HCT116 (cell line): Measurements from ENCODE around the gene HIGD1C. TPM values are rescaled to one million over a fixed set of nuclear protein-coding genes. Genes with fewer than 3 reads are reported as not detected.

Experiments
- ATAC-seq: fragments of 200-7000 bp; cut with Tn5 transposase; 2 replicates; pipeline ENCODE4 v1.9.1; 2020; ENCODE audit warnings: mild to moderate bottlenecking, moderate library complexity
- BruUV-seq: library from RNA; stranded (reverse); fragments of 400-500 nt; replicated peaks from 2 replicates; lab custom pipeline; 2021; lab: Mats Ljungman, UMichigan
- CTCF ChIA-PET: fragments of 300-600 bp; sonication (Branson Sonifier 250); formaldehyde crosslinking; loops from one replicate; lab custom pipeline; 2021; ENCODE audit warnings: antibody characterized with exemption; lab: Charles Lee
- POLR2A ChIA-PET: fragments of 300-600, 350-600 bp; sonication (Branson Sonifier 250); formaldehyde crosslinking; loops from one replicate; lab custom pipeline; 2021; ENCODE audit warnings: antibody characterized with exemption; lab: Charles Lee
- RAD21 ChIA-PET, 2 experiments: fragments of 300-600 bp; sonication (Branson Sonifier 250); formaldehyde crosslinking; loops; one replicate each; lab custom pipeline; 2023; ENCODE audit warnings: low total read pairs in 2 of 2; ENCODE audit not compliant: uncharacterized antibody in 2 of 2, unreplicated experiment in 2 of 2, low non-redundant PET in 1 of 2; lab: Charles Lee
- DNase-seq: peaks from one replicate; pipeline ENCODE4 v3.0.0-alpha.2; 2010; ENCODE audit warnings: low read depth, low spot score
- H2AFZ ChIP-seq: fragments of 200-600 bp; shearing (Covaris generic), sonication (generic); 2 replicates; pipeline ENCODE4 v1.6.1; 2017; ENCODE audit warnings: low read depth, mixed run types, mixed read lengths, antibody characterized with exemption, low read length; ENCODE audit not compliant: poor library complexity, severe bottlenecking
- H3K27ac ChIP-seq: 2 replicates; pipeline ENCODE4 v1.5.1; 2012; ENCODE audit warnings: low read depth, low read length
- H3K27me3 ChIP-seq: fragments of 200-600 bp; sonication (generic); 2 replicates; pipeline ENCODE4 v1.6.1; 2016; ENCODE audit warnings: mixed run types, low read length, mixed read lengths; ENCODE audit not compliant: insufficient read depth
- H3K36me3 ChIP-seq, 2 experiments: fragments of 200-500 bp in 1 of 2; fragments of 200-600 bp in 1 of 2; sonication (Bioruptor generic) in 1 of 2; sonication (generic) in 1 of 2; 2 replicates each; pipeline versions ENCODE4 v1.5.1 to v1.6.1; 2014 to 2016; ENCODE audit warnings: low read length in 2 of 2, inconsistent platforms in 1 of 2, mixed read lengths in 1 of 2, mixed run types in 1 of 2; ENCODE audit not compliant: insufficient read depth in 2 of 2, control insufficient read depth in 1 of 2
- H3K4me1 ChIP-seq, 2 experiments: fragments of 200-600 bp in 1 of 2; sonication (generic) in 1 of 2; 2 replicates each; pipeline versions ENCODE4 v1.5.1 to v1.6.1; 2012 to 2017; ENCODE audit warnings: low read length in 2 of 2, inconsistent platforms in 1 of 2, mild to moderate bottlenecking in 1 of 2, mixed read lengths in 1 of 2, mixed run types in 1 of 2, moderate library complexity in 1 of 2; ENCODE audit not compliant: insufficient read depth in 2 of 2, control insufficient read depth in 1 of 2
- H3K4me2 ChIP-seq: fragments of 200-600 bp; sonication (generic); 2 replicates; pipeline ENCODE4 v1.6.1; 2017; ENCODE audit warnings: mixed run types, low read length, mixed read lengths
- H3K4me3 ChIP-seq, 2 experiments: fragments of 200-600 bp in 1 of 2; sonication (generic) in 1 of 2; replicated peaks in 1 of 2; 2 replicates each; pipeline ENCODE4 v1.5.1; 2011 to 2016; ENCODE audit warnings: low read length in 2 of 2, control low read depth in 1 of 2, low read depth in 1 of 2, mild to moderate bottlenecking in 1 of 2, mixed read lengths in 1 of 2, mixed run types in 1 of 2
- H3K79me2 ChIP-seq: fragments of 200-600 bp; sonication (generic); 2 replicates; pipeline ENCODE4 v1.6.1; 2017; ENCODE audit warnings: mild to moderate bottlenecking, mixed run types, low read length, moderate library complexity, mixed read lengths; ENCODE audit not compliant: insufficient read depth
- H3K9ac ChIP-seq: fragments of 200-600 bp; sonication (generic); 2 replicates; pipeline ENCODE4 v1.6.1; 2016; ENCODE audit warnings: low read length, mixed read lengths
- H3K9me2 ChIP-seq: fragments of 200-600 bp; sonication (generic), shearing (Covaris generic); 2 replicates; pipeline ENCODE4 v1.6.1; 2017; ENCODE audit warnings: mixed run types, mild to moderate bottlenecking, moderate library complexity; ENCODE audit not compliant: insufficient read depth
- H3K9me3 ChIP-seq, 2 experiments: fragments of 200-500 bp in 1 of 2; fragments of 200-600 bp in 1 of 2; sonication (Bioruptor generic) in 1 of 2; sonication (generic) in 1 of 2; 2 replicates each; pipeline ENCODE4 v1.6.1; 2014 to 2017; ENCODE audit warnings: low read length in 2 of 2, mixed read lengths in 2 of 2, inconsistent platforms in 1 of 2, low read depth in 1 of 2, mild to moderate bottlenecking in 1 of 2, mixed run types in 1 of 2, moderate library complexity in 1 of 2; ENCODE audit not compliant: control insufficient read depth in 1 of 2, insufficient read depth in 1 of 2
- H4K20me1 ChIP-seq: fragments of 200-600 bp; sonication (generic), shearing (Covaris generic); 2 replicates; pipeline ENCODE4 v1.6.1; 2017; ENCODE audit warnings: mixed run types, mild to moderate bottlenecking, moderate library complexity; ENCODE audit not compliant: insufficient read depth
- ATF3 ChIP-seq: IDR thresholded peaks from 2 replicates; pipeline ENCODE4 v1.6.1; 2012
- CEBPB ChIP-seq: IDR thresholded peaks from 2 replicates; pipeline ENCODE4 v1.6.1; 2012; ENCODE audit warnings: low read depth
- EGR1 ChIP-seq: IDR thresholded peaks from 2 replicates; pipeline ENCODE4 v1.6.1; 2012; ENCODE audit warnings: low read depth
- POLR2A ChIP-seq: IDR thresholded peaks from 2 replicates; pipeline ENCODE4 v1.7.0; 2011; ENCODE audit warnings: borderline replicate concordance; ENCODE audit not compliant: insufficient read depth, insufficient read length; ENCODE audit errors: extremely low read depth
- YY1 ChIP-seq: IDR thresholded peaks from 2 replicates; pipeline ENCODE4 v1.6.1; 2011; ENCODE audit warnings: low read length, low read depth, moderate library complexity, mild to moderate bottlenecking; ENCODE audit not compliant: insufficient replicate concordance; ENCODE audit errors: extremely low read depth
- intact Hi-C: fragments of 100-400 bp; cut with micrococcal nuclease; formaldehyde crosslinking; loops from 2 replicates; pipeline ENCODE4 v1.10.0; 2022
- total RNA-seq: library from RNA; stranded (reverse); gene quantifications from one replicate; pipeline ENCODE4 v1.2.1, GENCODE V29; 2021; ENCODE audit not compliant: unreplicated experiment
- TF ChIP-seq, protein P1 (sequence below): IDR thresholded peaks from 2 replicates; pipeline ENCODE4 v1.6.1; 2011; ENCODE audit warnings: mild to moderate bottlenecking, low read length, moderate library complexity; ENCODE audit not compliant: insufficient replicate concordance; ENCODE audit errors: extremely low read depth

Gene HIGD1C
- total RNA-seq, 1 experiment from 2014 or later, result not detected

- H3K79me2 ChIP-seq, result peaks cover 5% of the 10 kb centered on the region; the same call in 1 of the 2 replicates
- no peak overlapping the region for H3K4me3 ChIP-seq
- BruUV-seq, result no TSS peak
- RAD21 ChIA-PET, result no interaction called here
- H3K9me2 ChIP-seq, result no peaks in the 10 kb centered on the region
- no peak overlapping the region for H2AFZ ChIP-seq
- H3K4me1 ChIP-seq, result peaks cover 18 to 20% of the 10 kb centered on the region in 2 experiments
- CTCF ChIA-PET, result interaction anchor here (1.1 kb wide), 1 partner anchor 241 kb away, joined by 3 read pairs; no protein-coding TSS in a partner anchor
- intact Hi-C loops, result no loop called here
- no peaks in the 10 kb centered on the region for H3K9me3 ChIP-seq
- TF ChIP-seq ATF3 (no peak), CEBPB (no peak), EGR1 (no peak), POLR2A (no peak), YY1 (no peak)
- TF ChIP-seq, protein P1, sequence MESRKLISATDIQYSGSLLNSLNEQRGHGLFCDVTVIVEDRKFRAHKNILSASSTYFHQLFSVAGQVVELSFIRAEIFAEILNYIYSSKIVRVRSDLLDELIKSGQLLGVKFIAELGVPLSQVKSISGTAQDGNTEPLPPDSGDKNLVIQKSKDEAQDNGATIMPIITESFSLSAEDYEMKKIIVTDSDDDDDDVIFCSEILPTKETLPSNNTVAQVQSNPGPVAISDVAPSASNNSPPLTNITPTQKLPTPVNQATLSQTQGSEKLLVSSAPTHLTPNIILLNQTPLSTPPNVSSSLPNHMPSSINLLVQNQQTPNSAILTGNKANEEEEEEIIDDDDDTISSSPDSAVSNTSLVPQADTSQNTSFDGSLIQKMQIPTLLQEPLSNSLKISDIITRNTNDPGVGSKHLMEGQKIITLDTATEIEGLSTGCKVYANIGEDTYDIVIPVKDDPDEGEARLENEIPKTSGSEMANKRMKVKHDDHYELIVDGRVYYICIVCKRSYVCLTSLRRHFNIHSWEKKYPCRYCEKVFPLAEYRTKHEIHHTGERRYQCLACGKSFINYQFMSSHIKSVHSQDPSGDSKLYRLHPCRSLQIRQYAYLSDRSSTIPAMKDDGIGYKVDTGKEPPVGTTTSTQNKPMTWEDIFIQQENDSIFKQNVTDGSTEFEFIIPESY, result no peak
- TF ChIP-seq, all 23 proteins: peak for 0
- Histone ChIP-seq H3K9ac (no peak overlapping the region), H3K36me3 (peaks cover 5% of the 10 kb centered on the region in 2 experiments; a peak in 2 of 4 replicates), H3K27me3 (no peaks in the 10 kb centered on the region), H4K20me1 (0 out of 2 replicates have a peak, but pooled peaks cover 3% of the 10 kb centered on the region), H3K27ac (peak overlapping the region; percentile 21; the same call in 1 of the 2 replicates), H3K4me2 (peak overlapping the region; percentile 49)
- ATAC-seq (peak; percentile 44; the same call in 1 of the 2 replicates), DNase-seq (no peak)
- POLR2A ChIA-PET, result no interaction called here
Observed at GRCh38 chr12:51005671-51006070, 53.3 kb downstream of the HIGD1C start.
